GM23338 (cell line): ENCODE results near the gene CUBN. TPM values are rescaled to one million over a fixed set of nuclear protein-coding genes. Genes with fewer than 3 reads are reported as not detected.

Experiments used
- ATAC-seq: fragments of 200-7000 bp; cut with Tn5 transposase; 3 replicates; pipeline ENCODE4 v1.9.1; 2020
- DNase-seq: peaks from one replicate; pipeline ENCODE4 v3.0.0-alpha.2; 2015; ENCODE audit warnings: low spot score
- H2AFZ ChIP-seq: fragments of 200-600 bp; sonication (generic); 2 replicates; pipeline ENCODE4 v1.8.0; 2016; ENCODE audit warnings: antibody characterized with exemption, mild to moderate bottlenecking, moderate library complexity
- H3F3A ChIP-seq: fragments of 200-600 bp; sonication (generic); replicated peaks from 2 replicates; pipeline ENCODE4 v1.8.0; 2017; ENCODE audit warnings: antibody characterized with exemption, mixed run types, low read depth
- H3K27ac ChIP-seq: fragments of 200-600 bp; sonication (generic); 2 replicates; pipeline ENCODE4 v1.6.1; 2016; ENCODE audit warnings: low read depth
- H3K27me3 ChIP-seq: fragments of 200-600 bp; sonication (generic); 2 replicates; pipeline ENCODE4 v1.8.0; 2016; ENCODE audit warnings: mild to moderate bottlenecking, mixed run types, moderate library complexity; ENCODE audit not compliant: insufficient read depth
- H3K36me3 ChIP-seq: fragments of 200-600 bp; sonication (generic); 2 replicates; pipeline ENCODE4 v1.8.0; 2016; ENCODE audit warnings: mild to moderate bottlenecking; ENCODE audit not compliant: insufficient read depth
- H3K4me1 ChIP-seq: fragments of 200-600 bp; sonication (generic); 2 replicates; pipeline ENCODE4 v1.8.0; 2016; ENCODE audit warnings: mild to moderate bottlenecking, moderate library complexity; ENCODE audit not compliant: insufficient read depth
- H3K4me2 ChIP-seq: fragments of 200-600 bp; sonication (generic); 2 replicates; pipeline ENCODE4 v1.7.1; 2017; ENCODE audit warnings: mixed run types
- H3K4me3 ChIP-seq: fragments of 200-600 bp; sonication (generic); 2 replicates; pipeline ENCODE4 v1.6.1; 2016; ENCODE audit warnings: mixed run types
- H3K79me2 ChIP-seq: fragments of 200-600 bp; sonication (generic); replicated peaks from 2 replicates; pipeline ENCODE4 v1.8.0; 2017; ENCODE audit warnings: mild to moderate bottlenecking; ENCODE audit not compliant: insufficient read depth
- H3K9me2 ChIP-seq: fragments of 200-600 bp; sonication (generic); 2 replicates; pipeline ENCODE4 v1.8.0; 2017; ENCODE audit not compliant: insufficient read depth
- H4K20me1 ChIP-seq: fragments of 200-600 bp; sonication (generic); replicated peaks from 2 replicates; pipeline ENCODE4 v1.8.0; 2017; ENCODE audit warnings: mild to moderate bottlenecking; ENCODE audit not compliant: insufficient read depth
- H3K27ac Mint-ChIP-seq: 2 replicates; pipeline ENCODE4 v1.8.0; 2020; ENCODE audit warnings: inconsistent platforms, mild to moderate bottlenecking, moderate library complexity, mixed read lengths
- H3K27me3 Mint-ChIP-seq: 3 replicates; pipeline ENCODE4 v1.8.0; 2022; ENCODE audit warnings: low read depth, mild to moderate bottlenecking, moderate library complexity, mixed read lengths, inconsistent platforms; ENCODE audit not compliant: insufficient read depth, poor library complexity
- H3K36me3 Mint-ChIP-seq: 3 replicates; pipeline ENCODE4 v1.8.0; 2021; ENCODE audit warnings: low read depth, mild to moderate bottlenecking, inconsistent platforms, moderate library complexity, mixed read lengths
- H3K4me1 Mint-ChIP-seq: 3 replicates; pipeline ENCODE4 v1.8.0; 2020; ENCODE audit warnings: mild to moderate bottlenecking, inconsistent platforms, mixed read lengths
- H3K4me3 Mint-ChIP-seq: 3 replicates; pipeline ENCODE4 v1.8.0; 2021; ENCODE audit warnings: moderate library complexity, mild to moderate bottlenecking, inconsistent platforms, mixed read lengths
- H3K9me3 Mint-ChIP-seq: 3 replicates; pipeline ENCODE4 v1.8.0; 2020; ENCODE audit warnings: moderate library complexity, mild to moderate bottlenecking, inconsistent platforms, mixed read lengths
- CREB1 ChIP-seq: fragments of 250-450 bp; sonication (Bioruptor Pico); IDR thresholded peaks from 2 replicates; pipeline ENCODE4 v1.5.0; 2020; ENCODE audit warnings: low read depth, mild to moderate bottlenecking, moderate library complexity
- CTCF ChIP-seq, 2 experiments: fragments of 200-600 bp in 1 of 2; sonication (generic) in 1 of 2; conservative IDR thresholded peaks; 2 replicates each; pipeline versions ENCODE4 v1.5.1 to v1.6.1; 2016 to 2017; ENCODE audit warnings: antibody characterized with exemption in 2 of 2, low read depth in 2 of 2, mild to moderate bottlenecking in 2 of 2, moderate library complexity in 1 of 2
- ETS1 ChIP-seq: IDR thresholded peaks from 2 replicates; pipeline ENCODE4 v1.6.1; 2016; ENCODE audit warnings: antibody characterized with exemption
- EZH2phosphoT487 ChIP-seq: fragments of 200-600 bp; sonication (generic); IDR thresholded peaks from one replicate; pipeline ENCODE4 v1.8.1; 2018; ENCODE audit warnings: antibody characterized with exemption; ENCODE audit not compliant: unreplicated experiment
- REST ChIP-seq: IDR thresholded peaks from one replicate; pipeline ENCODE4 v1.6.1; 2018; ENCODE audit warnings: antibody characterized with exemption; ENCODE audit not compliant: unreplicated experiment
- STAT1 ChIP-seq: IDR thresholded peaks from one replicate; pipeline ENCODE4 v1.6.1; 2016; ENCODE audit warnings: antibody characterized with exemption; ENCODE audit not compliant: unreplicated experiment
- ZNF462 ChIP-seq: fragments of 250-450 bp; sonication (Bioruptor Pico); IDR thresholded peaks from 2 replicates; pipeline ENCODE4 v1.5.0; 2020; ENCODE audit warnings: mild to moderate bottlenecking, moderate library complexity
- polyA plus RNA-seq: library from polyadenylated mRNA; unstranded; fragments of >200 nt; fragmentation: Nextera tagmentation; extraction: Ambion mirVana; gene quantifications from 2 replicates; pipeline ENCODE4 v1.2.1, GENCODE V29; 2016
- total RNA-seq: library from RNA; depleted of rRNA; stranded (reverse); fragments of >200 nt; shearing (Covaris generic); gene quantifications from 2 replicates; pipeline ENCODE4 v1.2.3, GENCODE V29; 2014

CUBN gene
- total and polyA plus RNA-seq, 2 experiments from 2014 or later, result 0.06 to 1.8 TPM

GRCh38 chr10:17100586-17100985, 29.0 kb downstream of the CUBN start (continued):
- TF ChIP-seq CTCF (conservative IDR thresholded peaks at IDR 0.05; ENCODE audit: low read depth in 2 of 2) (no peak), STAT1 (no peak)

- peaks cover 1% of the 10 kb centered on the region for H3K27me3 Mint-ChIP-seq
- H4K20me1 ChIP-seq, result no peaks in the 10 kb centered on the region
- TF ChIP-seq CREB1 (CRISPR knock-in tag) (no peak), ETS1 (no peak), EZH2phosphoT487 (no peak)
- no peaks in the 10 kb centered on the region for H3K79me2 ChIP-seq
- no peaks in the 10 kb centered on the region for H3K9me2 ChIP-seq
- no peaks in the 10 kb centered on the region for H3F3A ChIP-seq
- H3K27ac Mint-ChIP-seq, result no peak overlapping the region
- ATAC-seq (no peak), DNase-seq (no peak)
- no peak overlapping the region for H3K27ac ChIP-seq
- H3K36me3 Mint-ChIP-seq, result no peaks in the 10 kb centered on the region; the same call in 2 of the 3 replicates
- H3K27me3 ChIP-seq, result no peaks in the 10 kb centered on the region
- no peaks in the 10 kb centered on the region for H3K4me1 Mint-ChIP-seq
- H3K4me3 Mint-ChIP-seq, result no peak overlapping the region
- H3K4me3 ChIP-seq, result no peak overlapping the region
- no peak overlapping the region for H3K4me2 ChIP-seq
- H2AFZ ChIP-seq, result no peak overlapping the region
- no peaks in the 10 kb centered on the region for H3K36me3 ChIP-seq
- no peaks in the 10 kb centered on the region for H3K4me1 ChIP-seq
- peaks cover 11% of the 10 kb centered on the region; the same call in 2 of the 3 replicates for H3K9me3 Mint-ChIP-seq
These were observed 31.6 kb downstream of the CUBN start for GRCh38 chr10:17098012-17098411.

GRCh38 chr10:17094844-17095243, 34.8 kb downstream of the CUBN start:
- Mint-ChIP-seq H3K4me3 (no peak overlapping the region), H3K27me3 (no peaks in the 10 kb centered on the region), H3K36me3 (no peaks in the 10 kb centered on the region; the same call in 2 of the 3 replicates), H3K4me1 (peaks cover 7% of the 10 kb centered on the region), H3K27ac (no peak overlapping the region), H3K9me3 (peaks cover 11% of the 10 kb centered on the region; the same call in 2 of the 3 replicates)
- Histone ChIP-seq H3K4me3 (no peak overlapping the region), H3K27me3 (no peaks in the 10 kb centered on the region), H3K9me2 (no peaks in the 10 kb centered on the region), H3K27ac (no peak overlapping the region), H3K4me1 (no peaks in the 10 kb centered on the region), H3K79me2 (no peaks in the 10 kb centered on the region), H3K4me2 (no peak overlapping the region), H3K36me3 (no peaks in the 10 kb centered on the region), H2AFZ (no peak overlapping the region), H4K20me1 (no peaks in the 10 kb centered on the region), H3F3A (no peaks in the 10 kb centered on the region)
- DNase-seq (no peak), ATAC-seq (no peak)
- no peak for TF ChIP-seq EZH2phosphoT487
- TF ChIP-seq ZNF462 (CRISPR knock-in tag), result no peak
- TF ChIP-seq REST, result no peak
